Fibroblast of lung (primary cell): ENCODE measurements around the gene CALN1.

Experiments
- EZH2 ChIP-seq: IDR thresholded peaks from 2 replicates; pipeline ENCODE4 v1.5.1; 2012; ENCODE audit warnings: low read length, control low read depth, mild to moderate bottlenecking; ENCODE audit errors: missing control alignments
- TF ChIP-seq, protein P1 (sequence below), 2 donors: IDR thresholded peaks in 1 of 2; conservative IDR thresholded peaks in 1 of 2; 1 replicate in 1 of 2; 2 replicates in 1 of 2; pipeline ENCODE4 v1.5.1; 2011 to 2012; ENCODE audit warnings: low read length in 2 of 2, control low read depth in 1 of 2, inconsistent platforms in 1 of 2, low read depth in 1 of 2, mild to moderate bottlenecking in 1 of 2

DNA sequence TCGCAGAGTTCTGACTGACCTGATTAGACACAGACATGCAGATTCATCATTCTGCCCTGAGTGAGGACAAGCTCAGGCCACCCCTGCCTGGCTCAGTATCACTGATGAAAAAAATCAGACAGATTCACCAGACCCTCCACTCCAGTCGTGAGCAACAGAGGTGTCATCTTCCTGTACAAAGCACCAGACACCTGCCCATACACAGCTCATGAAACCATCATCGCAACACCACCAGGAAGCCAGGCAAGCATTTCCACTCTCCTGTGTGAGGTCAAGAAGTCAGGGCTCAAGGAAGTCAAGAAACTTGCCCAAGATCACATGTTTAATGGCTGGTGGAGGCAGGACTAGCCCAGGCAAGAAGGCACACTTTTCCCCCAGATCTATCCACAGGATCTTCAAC lies 163.0 kb downstream of the CALN1 start:
- TF ChIP-seq, protein P1, sequence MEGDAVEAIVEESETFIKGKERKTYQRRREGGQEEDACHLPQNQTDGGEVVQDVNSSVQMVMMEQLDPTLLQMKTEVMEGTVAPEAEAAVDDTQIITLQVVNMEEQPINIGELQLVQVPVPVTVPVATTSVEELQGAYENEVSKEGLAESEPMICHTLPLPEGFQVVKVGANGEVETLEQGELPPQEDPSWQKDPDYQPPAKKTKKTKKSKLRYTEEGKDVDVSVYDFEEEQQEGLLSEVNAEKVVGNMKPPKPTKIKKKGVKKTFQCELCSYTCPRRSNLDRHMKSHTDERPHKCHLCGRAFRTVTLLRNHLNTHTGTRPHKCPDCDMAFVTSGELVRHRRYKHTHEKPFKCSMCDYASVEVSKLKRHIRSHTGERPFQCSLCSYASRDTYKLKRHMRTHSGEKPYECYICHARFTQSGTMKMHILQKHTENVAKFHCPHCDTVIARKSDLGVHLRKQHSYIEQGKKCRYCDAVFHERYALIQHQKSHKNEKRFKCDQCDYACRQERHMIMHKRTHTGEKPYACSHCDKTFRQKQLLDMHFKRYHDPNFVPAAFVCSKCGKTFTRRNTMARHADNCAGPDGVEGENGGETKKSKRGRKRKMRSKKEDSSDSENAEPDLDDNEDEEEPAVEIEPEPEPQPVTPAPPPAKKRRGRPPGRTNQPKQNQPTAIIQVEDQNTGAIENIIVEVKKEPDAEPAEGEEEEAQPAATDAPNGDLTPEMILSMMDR (conservative IDR thresholded peaks at IDR 0.05 in 1 of 2, IDR thresholded peaks at IDR 0.05 in 1 of 2; ENCODE audit: low read depth in 1 of 2, low read length in 2 of 2): no peak
- no peak for TF ChIP-seq EZH2
